Stomach (tissue), 4 donors: ENCODE results near the gene HS6ST2.

Source experiments
- CTCF ChIP-seq, 7 experiments: fragments of 450-650 bp in 4 of 7; fragments of 200-600 bp in 3 of 7; sonication (generic) in 3 of 7; IDR thresholded peaks; one replicate each; pipeline ENCODE4 v1.5.1; 2016 to 2019; ENCODE audit warnings: antibody characterized with exemption in 7 of 7, control low read depth in 2 of 7, mild to moderate bottlenecking in 1 of 7
- EP300 ChIP-seq: sonication (generic); formaldehyde crosslinking; IDR thresholded peaks from one replicate; pipeline ENCODE4 v1.6.1; 2017; ENCODE audit warnings: antibody characterized with exemption
- POLR2A ChIP-seq, 4 donors: fragments of 450-650 bp; IDR thresholded peaks; one replicate each; pipeline ENCODE4 v1.6.1; 2016; ENCODE audit warnings: antibody characterized with exemption in 4 of 4, control low read depth in 2 of 4, mild to moderate bottlenecking in 1 of 4, moderate library complexity in 1 of 4

GRCh38 chrX:132657876-132658275, 300.6 kb downstream of the HS6ST2 start:
- no peak for TF ChIP-seq CTCF (IDR thresholded peaks at IDR 0.05)
- TF ChIP-seq POLR2A (IDR thresholded peaks at IDR 0.05): no peak
- TF ChIP-seq EP300: no peak
